IMR-90 (cell line): ENCODE data around the gene CCT7. TPM values are rescaled to one million over a fixed set of nuclear protein-coding genes. Genes with fewer than 3 reads are reported as not detected.

Source experiments
- ATAC-seq: fragments of 200-7000 bp; cut with Tn5 transposase; 2 replicates; pipeline ENCODE4 v1.9.1; 2020; ENCODE audit warnings: low read depth, mild to moderate bottlenecking, moderate library complexity
- BruUV-seq: library from RNA; stranded (reverse); fragments of 400-500 nt; replicated peaks from 2 replicates; lab custom pipeline; 2021; lab: Mats Ljungman, UMichigan
- CTCF ChIA-PET: fragments of 300-600 bp; formaldehyde crosslinking; extraction: SDS; loops from one replicate; lab custom pipeline; 2021; ENCODE audit warnings: antibody characterized with exemption; lab: Yijun Ruan, JAX
- POLR2A ChIA-PET: fragments of 300-600 bp; sonication (Branson Sonifier 250); formaldehyde crosslinking; loops from one replicate; lab custom pipeline; 2022; ENCODE audit warnings: antibody characterized with exemption; ENCODE audit not compliant: unreplicated experiment; lab: Charles Lee
- DNase-seq: peaks from one replicate; pipeline ENCODE4 v3.0.0; 2013
- H2AFZ ChIP-seq: replicated peaks from 2 replicates; pipeline ENCODE3; 2013; ENCODE audit warnings: low read length, mild to moderate bottlenecking; ENCODE audit not compliant: poor library complexity
- H2AK5ac ChIP-seq: 2 replicates; pipeline ENCODE4 v1.6.1; 2013; ENCODE audit warnings: low read depth, low read length, inconsistent platforms
- H2AK9ac ChIP-seq: replicated peaks from 2 replicates; pipeline ENCODE3; 2013; ENCODE audit warnings: mild to moderate bottlenecking, low read depth, low read length, moderate library complexity; ENCODE audit not compliant: poor library complexity
- H2BK120ac ChIP-seq: 2 replicates; pipeline ENCODE4 v1.6.1; 2013; ENCODE audit warnings: low read depth, low read length, inconsistent platforms
- H2BK15ac ChIP-seq: 3 replicates; pipeline ENCODE4 v1.6.1; 2013; ENCODE audit warnings: low read depth, low read length, inconsistent platforms
- H2BK20ac ChIP-seq: 2 replicates; pipeline ENCODE4 v1.6.1; 2013; ENCODE audit warnings: low read depth, mild to moderate bottlenecking, inconsistent platforms, low read length, moderate library complexity
- H2BK5ac ChIP-seq: 2 replicates; pipeline ENCODE4 v1.6.1; 2013; ENCODE audit warnings: mild to moderate bottlenecking, low read depth, low read length, inconsistent platforms; ENCODE audit not compliant: poor library complexity, severe bottlenecking
- H3K14ac ChIP-seq: replicated peaks from 2 replicates; pipeline ENCODE4 v1.6.1; 2013; ENCODE audit warnings: low read depth, low read length, inconsistent platforms
- H3K18ac ChIP-seq: 2 replicates; pipeline ENCODE4 v1.6.1; 2013; ENCODE audit warnings: low read depth, low read length, control low read depth
- H3K23ac ChIP-seq: 2 replicates; pipeline ENCODE4 v1.6.1; 2013; ENCODE audit warnings: low read depth, low read length, inconsistent platforms
- H3K27ac ChIP-seq: 2 replicates; pipeline ENCODE4 v1.5.1; 2013; ENCODE audit warnings: mild to moderate bottlenecking, control low read depth, low read length; ENCODE audit not compliant: insufficient read depth
- H3K27me3 ChIP-seq: 2 replicates; pipeline ENCODE4 v1.6.1; 2013; ENCODE audit warnings: low read length; ENCODE audit not compliant: control insufficient read depth, insufficient read depth
- H3K36me3 ChIP-seq: 2 replicates; pipeline ENCODE4 v1.6.1; 2013; ENCODE audit warnings: low read length, mixed read lengths; ENCODE audit not compliant: control insufficient read depth, insufficient read depth
- H3K4ac ChIP-seq: 2 replicates; pipeline ENCODE4 v1.6.1; 2013; ENCODE audit warnings: low read depth, low read length, inconsistent platforms
- H3K4me1 ChIP-seq: 2 replicates; pipeline ENCODE4 v1.6.1; 2013; ENCODE audit warnings: low read length, mixed read lengths; ENCODE audit not compliant: control insufficient read depth, insufficient read depth
- H3K4me2 ChIP-seq: 2 replicates; pipeline ENCODE4 v1.6.1; 2013; ENCODE audit warnings: low read depth, mild to moderate bottlenecking, control low read depth, low read length, moderate library complexity
- H3K4me3 ChIP-seq: 2 replicates; pipeline ENCODE4 v1.5.1; 2013; ENCODE audit warnings: low read depth, mild to moderate bottlenecking, control low read depth, low read length, moderate library complexity; ENCODE audit not compliant: insufficient read depth
- H3K56ac ChIP-seq: 2 replicates; pipeline ENCODE4 v1.6.1; 2013; ENCODE audit warnings: low read length, inconsistent platforms; ENCODE audit not compliant: insufficient read depth; ENCODE audit errors: extremely low read depth
- H3K79me1 ChIP-seq, 2 experiments: 2 replicates each; pipeline ENCODE4 v1.6.1; 2013; ENCODE audit warnings: low read length in 2 of 2, inconsistent platforms in 1 of 2, low read depth in 1 of 2
- H3K9ac ChIP-seq: 2 replicates; pipeline ENCODE4 v1.6.1; 2013; ENCODE audit warnings: low read depth, low read length, control low read depth
- H3K9me1 ChIP-seq: 2 replicates; pipeline ENCODE4 v1.6.1; 2013; ENCODE audit warnings: low read length, inconsistent platforms; ENCODE audit not compliant: insufficient read depth
- H3K9me3 ChIP-seq: 2 replicates; pipeline ENCODE4 v1.6.1; 2013; ENCODE audit warnings: low read length; ENCODE audit not compliant: control insufficient read depth, insufficient read depth
- H4K20me1 ChIP-seq: 2 replicates; pipeline ENCODE4 v1.6.1; 2013; ENCODE audit warnings: low read length, inconsistent platforms; ENCODE audit not compliant: insufficient read depth
- H4K5ac ChIP-seq: 2 replicates; pipeline ENCODE4 v1.6.1; 2013; ENCODE audit warnings: mild to moderate bottlenecking, low read depth, low read length, control low read depth
- H4K8ac ChIP-seq, 2 experiments: 2 replicates each; pipeline ENCODE4 v1.6.1; 2013; ENCODE audit warnings: low read depth in 2 of 2, low read length in 2 of 2, control low read depth in 1 of 2, inconsistent platforms in 1 of 2
- H4K91ac ChIP-seq: 2 replicates; pipeline ENCODE4 v1.6.1; 2013; ENCODE audit warnings: low read depth, low read length, inconsistent platforms; ENCODE audit not compliant: insufficient read depth
- CHD1 ChIP-seq: IDR thresholded peaks from 2 replicates; pipeline ENCODE4 v1.6.1; 2012; ENCODE audit warnings: low read depth, low read length, improper control_type of control experiment
- USF2 ChIP-seq: fragments of 150-350 bp; IDR thresholded peaks from 2 replicates; pipeline ENCODE4 v1.6.1; 2017; ENCODE audit warnings: mild to moderate bottlenecking, antibody characterized with exemption, low read length, low read depth
- dilution Hi-C: fragments of 300-500 bp; cut with HindIII; formaldehyde crosslinking; loops from one replicate; pipeline ENCODE4 v1.14.3; 2018; ENCODE audit warnings: low sequenced_read_pairs; ENCODE audit not compliant: unreplicated experiment
- in situ Hi-C: fragments of 300-500 bp; cut with MboI; formaldehyde crosslinking; loops from 3 replicates; pipeline ENCODE4 v1.14.3; 2019; ENCODE audit warnings: low sequenced_read_pairs, inconsistent platforms, mixed read lengths
- intact Hi-C: fragments of 100-400 bp; cut with micrococcal nuclease; formaldehyde crosslinking; loops from 2 replicates; pipeline ENCODE4 v1.10.0; 2022
- polyA plus RNA-seq, 3 experiments: library from polyadenylated mRNA; depleted of rRNA; stranded (reverse); fragments of >200 nt; gene quantifications; 2 replicates each; pipeline ENCODE4 v1.2.3, GENCODE V29; 2012; ENCODE audit warnings: low replicate concordance in 1 of 3
- total RNA-seq: library from RNA; depleted of rRNA; stranded (reverse); fragments of >200 nt; gene quantifications from 2 replicates; pipeline ENCODE4 v1.2.3, GENCODE V29; 2012

The CCT7 gene
- total and polyA plus RNA-seq, 2 of the 4 experiments (the other 2 are of a cell fraction), result 321 to 575 TPM

GRCh38 chr2:73281244-73281643, 47.1 kb downstream of the CCT7 start:
- no peak overlapping the region for H2AK5ac ChIP-seq
- no peak overlapping the region for H2BK5ac ChIP-seq
- H3K4me2 ChIP-seq, result no peak overlapping the region
- H2AK9ac ChIP-seq, result no peak overlapping the region
- no peak for DNase-seq
- H3K36me3 ChIP-seq, result peaks cover 3% of the 10 kb centered on the region; the same call in 1 of the 2 replicates
- no peaks in the 10 kb centered on the region for H3K9me3 ChIP-seq
- ATAC-seq, result no peak
- POLR2A ChIA-PET, result no interaction called here
- no peak overlapping the region for H3K23ac ChIP-seq
- no peak overlapping the region for H4K8ac ChIP-seq
- H3K4ac ChIP-seq, result no peak overlapping the region
- CTCF ChIA-PET, result interaction anchor here (1.0 kb wide), 1 partner anchor 104 kb away, joined by 3 read pairs; no protein-coding TSS in a partner anchor
- H3K14ac ChIP-seq, result no peak overlapping the region
- H2BK20ac ChIP-seq, result no peak overlapping the region
- H3K18ac ChIP-seq, result no peak overlapping the region
- H3K56ac ChIP-seq, result no peak overlapping the region
- no peak overlapping the region for H4K5ac ChIP-seq
- H2AFZ ChIP-seq, result no peak overlapping the region
- no peak overlapping the region for H3K27ac ChIP-seq
- no peak overlapping the region for H3K9ac ChIP-seq
- H3K27me3 ChIP-seq, result peaks cover 9% of the 10 kb centered on the region
- in situ Hi-C loops, result no loop called here
- H4K91ac ChIP-seq, result no peak overlapping the region
- dilution Hi-C loops, result no loop called here
- no peaks in the 10 kb centered on the region for H3K9me1 ChIP-seq
- intact Hi-C loops, result no loop called here
- H2BK15ac ChIP-seq, result no peak overlapping the region
- H4K20me1 ChIP-seq, result no peaks in the 10 kb centered on the region
- no peak overlapping the region for H2BK120ac ChIP-seq
- TF ChIP-seq USF2, result peak; percentile 48; the same call in 1 of the 2 replicates
- no peak for TF ChIP-seq CHD1
- no TSS peak for BruUV-seq
- H3K4me3 ChIP-seq, result no peak overlapping the region
- peaks cover 3% of the 10 kb centered on the region; the same call in 1 of the 2 replicates for H3K4me1 ChIP-seq
- H3K79me1 ChIP-seq, result peaks cover 0 to 9% of the 10 kb centered on the region in 2 experiments; a peak in 2 of 4 replicates
